Mesenchymal stem cell (in vitro differentiated cells and primary cell): ENCODE results near the gene COL1A1.

Experiments
- DNase-seq: peaks from one replicate; pipeline ENCODE4 v3.0.0-alpha.2; 2013
- H2AFZ ChIP-seq: one replicate; pipeline ENCODE4 v1.6.1; 2013; ENCODE audit warnings: low read depth, mild to moderate bottlenecking, control low read depth, inconsistent platforms, low read length, moderate library complexity
- H2AK5ac ChIP-seq: 2 replicates; pipeline ENCODE4 v1.6.1; 2013; ENCODE audit warnings: low read length, moderate library complexity, mild to moderate bottlenecking, inconsistent platforms; ENCODE audit not compliant: severe bottlenecking
- H2BK120ac ChIP-seq: one replicate; pipeline ENCODE4 v1.6.1; 2013; ENCODE audit warnings: low read depth, mild to moderate bottlenecking, inconsistent platforms, low read length, moderate library complexity
- H2BK12ac ChIP-seq, 2 experiments: one replicate each; pipeline ENCODE4 v1.6.1; 2013; ENCODE audit warnings: inconsistent platforms in 2 of 2, low read length in 2 of 2, mild to moderate bottlenecking in 2 of 2, moderate library complexity in 2 of 2, control low read depth in 1 of 2
- H2BK15ac ChIP-seq: one replicate; pipeline ENCODE4 v1.6.1; 2013; ENCODE audit warnings: mild to moderate bottlenecking, low read depth, inconsistent platforms; ENCODE audit not compliant: poor library complexity, severe bottlenecking
- H2BK5ac ChIP-seq: 2 replicates; pipeline ENCODE4 v1.6.1; 2013; ENCODE audit warnings: low read depth, mild to moderate bottlenecking, low read length, control low read depth, inconsistent platforms; ENCODE audit not compliant: poor library complexity, severe bottlenecking
- H3K14ac ChIP-seq, 2 experiments: one replicate each; pipeline ENCODE4 v1.6.1; 2013; ENCODE audit warnings: inconsistent platforms in 2 of 2, low read length in 2 of 2, control low read depth in 1 of 2, mild to moderate bottlenecking in 1 of 2, moderate library complexity in 1 of 2
- H3K18ac ChIP-seq, 2 experiments: one replicate each; pipeline ENCODE4 v1.6.1; 2013; ENCODE audit warnings: inconsistent platforms in 2 of 2, low read length in 2 of 2, control low read depth in 1 of 2, low read depth in 1 of 2, mild to moderate bottlenecking in 1 of 2
- H3K23ac ChIP-seq, 2 experiments: one replicate each; pipeline ENCODE4 v1.6.1; 2013; ENCODE audit warnings: inconsistent platforms in 2 of 2, low read length in 2 of 2, mild to moderate bottlenecking in 2 of 2, moderate library complexity in 2 of 2, control low read depth in 1 of 2
- H3K27ac ChIP-seq: 2 replicates; pipeline ENCODE4 v1.5.1; 2013; ENCODE audit warnings: mild to moderate bottlenecking, moderate library complexity, low read length, control low read depth, inconsistent platforms; ENCODE audit not compliant: poor library complexity, severe bottlenecking
- H3K27me3 ChIP-seq, 2 experiments: 2 replicates each; pipeline versions ENCODE4 v1.6.1 to v1.7.0; 2013; ENCODE audit warnings: low read length in 2 of 2, mild to moderate bottlenecking in 2 of 2, moderate library complexity in 2 of 2, control low read depth in 1 of 2, inconsistent platforms in 1 of 2; ENCODE audit not compliant: control insufficient read depth in 1 of 2, insufficient read depth in 1 of 2
- H3K36me3 ChIP-seq, 2 experiments: 2 replicates each; pipeline versions ENCODE4 v1.6.1 to v1.7.0; 2013; ENCODE audit warnings: low read length in 2 of 2, control low read depth in 1 of 2, inconsistent platforms in 1 of 2, low read depth in 1 of 2, mild to moderate bottlenecking in 1 of 2; ENCODE audit not compliant: insufficient read depth in 2 of 2, control insufficient read depth in 1 of 2
- H3K4ac ChIP-seq, 2 experiments: one replicate each; pipeline ENCODE4 v1.6.1; 2013; ENCODE audit warnings: inconsistent platforms in 2 of 2, low read length in 2 of 2, mild to moderate bottlenecking in 2 of 2, moderate library complexity in 2 of 2, control low read depth in 1 of 2, low read depth in 1 of 2
- H3K4me1 ChIP-seq: 2 replicates; pipeline ENCODE4 v1.6.1; 2013; ENCODE audit warnings: low read depth, low read length, control low read depth; ENCODE audit not compliant: control insufficient read depth, insufficient read depth
- H3K4me2 ChIP-seq: 2 replicates; pipeline ENCODE4 v1.6.1; 2013; ENCODE audit warnings: low read length, mild to moderate bottlenecking, inconsistent platforms; ENCODE audit not compliant: poor library complexity, severe bottlenecking
- H3K4me3 ChIP-seq, 2 experiments: 2 replicates each; pipeline versions ENCODE4 v1.5.1 to v1.7.0; 2013; ENCODE audit warnings: low read length in 2 of 2, mild to moderate bottlenecking in 2 of 2, control low read depth in 1 of 2, low read depth in 1 of 2; ENCODE audit not compliant: insufficient read depth in 1 of 2
- H3K79me1 ChIP-seq: replicated peaks from 2 replicates; pipeline ENCODE4 v1.6.1; 2013; ENCODE audit warnings: mild to moderate bottlenecking, control low read depth, low read length, inconsistent platforms; ENCODE audit not compliant: poor library complexity, severe bottlenecking
- H3K9ac ChIP-seq: 2 replicates; pipeline ENCODE4 v1.7.0; 2013; ENCODE audit warnings: mild to moderate bottlenecking, low read length, moderate library complexity
- H3K9me3 ChIP-seq: 2 replicates; pipeline ENCODE4 v1.7.0; 2013; ENCODE audit warnings: mild to moderate bottlenecking, low read length; ENCODE audit not compliant: control insufficient read depth
- H4K8ac ChIP-seq: one replicate; pipeline ENCODE4 v1.6.1; 2013; ENCODE audit warnings: inconsistent platforms, mild to moderate bottlenecking, low read length, moderate library complexity
- H4K91ac ChIP-seq: one replicate; pipeline ENCODE4 v1.6.1; 2013; ENCODE audit warnings: mild to moderate bottlenecking, low read length, inconsistent platforms
- WGBS: methylation state at CpG from one replicate; pipeline ENCODE4 v1.1.7; 2013; ENCODE audit warnings: mixed read lengths; 5-methylcytosine and 5-hydroxymethylcytosine counted together

The COL1A1 gene

GRCh38 chr17:50213026-50214022 is 11.9 kb upstream of the COL1A1 start:
- peak; percentile 77 for DNase-seq
- Histone ChIP-seq H3K27ac (no peak overlapping the region), H2BK12ac (peak overlapping the region; percentile 60 to 99), H3K4ac (peak overlapping the region; percentile 54 to 66), H2BK5ac (no peak overlapping the region), H3K9me3 (no peaks in the 10 kb centered on the region), H2AK5ac (peak overlapping the region; percentile 90), H3K36me3 (no peaks in the 10 kb centered on the region), H3K23ac (no peak overlapping the region), H4K8ac (peak overlapping the region; percentile 70), H3K4me2 (no peak overlapping the region), H3K79me1 (peaks cover 2% of the 10 kb centered on the region), H2BK120ac (peak overlapping the region; percentile 29), H3K4me1 (peaks cover 42% of the 10 kb centered on the region), H2AFZ (no peak overlapping the region), H3K18ac (peak overlapping the region in 1 of 2 experiments; percentile 77), H3K4me3 (no peak overlapping the region), H2BK15ac (peak overlapping the region; percentile 92), H3K27me3 (no peaks in the 10 kb centered on the region), H4K91ac (peak overlapping the region; percentile 87), H3K9ac (no peak overlapping the region), H3K14ac (peak overlapping the region in 1 of 2 experiments; percentile 77)
- WGBS, result 75% methylated on average over 6 of the region's 9 CpGs

GRCh38 chr17:50212121-50212843 is 10.9 kb upstream of the COL1A1 start:
- H3K36me3 ChIP-seq, result no peaks in the 10 kb centered on the region
- peak overlapping the region in 1 of 2 experiments; percentile 20 for H3K4me3 ChIP-seq
- peak overlapping the region; percentile 97 for H4K91ac ChIP-seq
- no peak overlapping the region for H2AFZ ChIP-seq
- H3K4ac ChIP-seq, result peak overlapping the region; percentile 76 to 78
- no peak overlapping the region for H3K23ac ChIP-seq
- H2BK5ac ChIP-seq, result no peak overlapping the region
- peak overlapping the region; percentile 99 for H2BK120ac ChIP-seq
- peak overlapping the region in 1 of 2 experiments; percentile 6 for H3K14ac ChIP-seq
- H2BK12ac ChIP-seq, result peak overlapping the region; percentile 80 to 99
- no peak overlapping the region for H3K4me2 ChIP-seq
- H3K18ac ChIP-seq, result peak overlapping the region; percentile 79 to 88
- H3K27ac ChIP-seq, result peak overlapping the region; percentile 62
- peak overlapping the region; percentile 84 for H2AK5ac ChIP-seq
- H3K4me1 ChIP-seq, result peaks cover 47% of the 10 kb centered on the region
- H3K9ac ChIP-seq, result peak overlapping the region; percentile 54
- H3K79me1 ChIP-seq, result peaks cover 2% of the 10 kb centered on the region
- H3K9me3 ChIP-seq, result no peaks in the 10 kb centered on the region
- WGBS, result 65% methylated on average over 15 of the region's 15 CpGs
- no peaks in the 10 kb centered on the region for H3K27me3 ChIP-seq
- DNase-seq, result peak; percentile 98
- H2BK15ac ChIP-seq, result no peak overlapping the region
- H4K8ac ChIP-seq, result peak overlapping the region; percentile 85

GRCh38 chr17:50211249-50212120 is 10.1 kb upstream of the COL1A1 start:
- 70% methylated on average over 9 of the region's 9 CpGs for WGBS
- peak overlapping the region in 1 of 2 experiments; percentile 99 for H3K23ac ChIP-seq
- peak overlapping the region; percentile 78 to 95 for H3K4ac ChIP-seq
- peaks cover 50% of the 10 kb centered on the region for H3K4me1 ChIP-seq
- peaks cover 2% of the 10 kb centered on the region for H3K79me1 ChIP-seq
- peak overlapping the region; percentile 92 to 99 for H3K18ac ChIP-seq
- H3K14ac ChIP-seq, result peak overlapping the region; percentile 25 to 98
- H2AFZ ChIP-seq, result no peak overlapping the region
- H2BK5ac ChIP-seq, result peak overlapping the region; percentile 83
- H3K9ac ChIP-seq, result peak overlapping the region; percentile 96
- H3K4me2 ChIP-seq, result no peak overlapping the region
- H3K27me3 ChIP-seq, result no peaks in the 10 kb centered on the region
- peak overlapping the region; percentile 92 for H4K8ac ChIP-seq
- DNase-seq, result peak; percentile 49
- peak overlapping the region; percentile 84 for H2AK5ac ChIP-seq
- peak overlapping the region in 1 of 2 experiments; percentile 55 for H3K4me3 ChIP-seq
- no peaks in the 10 kb centered on the region for H3K9me3 ChIP-seq
- peak overlapping the region; percentile 99 for H2BK120ac ChIP-seq
- no peaks in the 10 kb centered on the region for H3K36me3 ChIP-seq
- peak overlapping the region; percentile 99 for H3K27ac ChIP-seq
- peak overlapping the region; percentile 99 to 100 for H2BK12ac ChIP-seq
- peak overlapping the region; percentile 97 for H4K91ac ChIP-seq
- peak overlapping the region; percentile 95 for H2BK15ac ChIP-seq
